Stimulated activated CD4-positive, alpha-beta T cell treated with anti-CD3 and anti-CD28 coated beads, Interleukin-4, amount 100 ng/mL, for 4 hours (primary cell): Measurements from ENCODE around the gene NPPC.
A peak's percentile ranks its signal among the peaks of the same experiment; 100 is the strongest.
"Not testable (repeated sequence)": the region's sequence is repeated elsewhere in the genome, so short reads cannot be mapped to it uniquely, and the experiment has no call there.

Experiments
- DNase-seq, 2 experiments: peaks; one replicate each; pipeline ENCODE4 v3.0.0-alpha.2; 2020

Gene NPPC, protein sequence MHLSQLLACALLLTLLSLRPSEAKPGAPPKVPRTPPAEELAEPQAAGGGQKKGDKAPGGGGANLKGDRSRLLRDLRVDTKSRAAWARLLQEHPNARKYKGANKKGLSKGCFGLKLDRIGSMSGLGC

DNA sequence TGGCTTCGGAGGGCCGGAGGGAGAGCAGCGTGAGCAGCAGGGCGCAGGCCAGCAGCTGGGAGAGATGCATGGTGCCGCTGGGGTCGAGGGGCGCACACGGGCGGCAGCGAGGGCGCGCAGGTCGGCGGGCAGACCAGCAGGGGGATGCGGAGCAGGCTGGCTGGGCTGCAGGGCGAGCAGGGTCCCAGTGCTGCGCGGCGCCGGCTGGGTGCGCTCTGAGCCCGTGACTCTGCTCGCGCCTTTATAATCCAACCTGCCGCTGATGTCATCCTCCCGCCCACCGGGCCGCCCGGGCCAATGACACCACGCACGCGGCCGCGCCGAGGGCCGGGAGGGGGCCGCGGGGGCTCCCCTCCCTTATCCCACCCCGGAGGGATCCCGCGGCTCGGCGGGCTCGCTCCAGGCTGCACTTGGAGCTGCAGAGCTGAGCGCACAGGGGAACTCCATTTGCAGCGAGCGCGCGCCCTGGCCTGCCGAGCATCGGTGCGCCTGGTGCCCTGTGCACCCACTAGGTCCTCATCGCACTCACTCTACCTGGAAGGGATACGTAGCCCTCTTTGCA is at the start of gene NPPC:
Gene NPPC (minus strand): TSS at position 217 of the 562 bp plus-strand sequence. CDS start 147 bp downstream, at position 70.
- peak; percentile 67 to 75 for DNase-seq

DNA sequence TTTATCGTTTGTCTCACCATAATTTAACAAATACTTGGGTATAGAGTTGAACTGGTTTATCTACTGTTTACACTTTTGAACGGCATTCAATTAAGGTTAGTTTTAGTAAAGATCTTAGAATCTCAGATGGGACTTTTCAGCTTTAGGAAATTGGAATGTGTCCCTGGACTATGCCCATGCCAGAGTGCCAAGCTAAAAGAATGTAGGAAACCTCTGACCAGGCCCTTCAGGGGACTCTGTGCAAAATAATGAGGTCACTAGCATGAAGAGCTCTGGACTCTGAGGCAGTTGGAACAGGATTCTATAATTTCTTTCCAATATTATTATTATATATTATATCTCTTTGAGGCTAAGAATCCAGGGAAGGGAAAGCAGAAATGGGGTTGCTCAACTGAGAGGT is 48.8 kb upstream of the NPPC start:
- no peak for DNase-seq

DNA sequence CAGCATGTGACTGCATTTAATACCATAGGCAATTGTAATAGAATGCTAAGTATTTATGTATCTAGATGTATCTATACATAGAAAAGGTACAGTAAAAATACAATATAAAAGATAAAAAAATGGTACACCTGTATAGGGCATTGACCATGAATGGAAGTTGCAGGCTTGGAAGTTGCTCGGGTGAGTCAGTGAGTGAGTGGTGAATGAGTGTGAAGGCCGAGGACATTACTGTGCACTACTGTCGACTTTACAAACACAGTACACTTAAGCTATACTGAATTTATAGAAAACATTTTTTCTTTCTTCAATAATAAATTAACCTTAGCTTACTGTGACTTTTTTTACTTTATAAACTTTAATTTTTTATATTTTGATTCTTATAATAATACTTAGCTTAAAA is 44.3 kb upstream of the NPPC start:
- DNase-seq = no peak

DNA sequence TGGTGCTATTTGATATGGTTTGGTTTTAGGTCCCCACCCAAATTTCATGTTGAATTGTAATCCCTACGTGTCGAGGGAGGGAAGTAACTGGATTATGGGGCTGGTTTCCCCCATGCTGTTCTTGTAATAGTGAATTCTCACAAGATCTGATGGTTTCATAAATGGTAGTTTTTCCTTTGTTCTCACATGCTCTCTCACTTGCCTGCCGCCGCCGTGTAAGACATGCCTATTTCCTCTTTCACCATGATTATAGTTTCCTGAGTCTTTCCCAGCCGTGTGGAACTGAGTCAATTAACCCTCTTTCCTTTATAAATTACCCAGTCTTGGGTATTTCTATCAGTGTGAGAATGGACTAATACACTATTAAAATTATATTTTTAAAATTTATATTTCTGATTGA is 42.6 kb upstream of the NPPC start:
- no peak for DNase-seq

DNA sequence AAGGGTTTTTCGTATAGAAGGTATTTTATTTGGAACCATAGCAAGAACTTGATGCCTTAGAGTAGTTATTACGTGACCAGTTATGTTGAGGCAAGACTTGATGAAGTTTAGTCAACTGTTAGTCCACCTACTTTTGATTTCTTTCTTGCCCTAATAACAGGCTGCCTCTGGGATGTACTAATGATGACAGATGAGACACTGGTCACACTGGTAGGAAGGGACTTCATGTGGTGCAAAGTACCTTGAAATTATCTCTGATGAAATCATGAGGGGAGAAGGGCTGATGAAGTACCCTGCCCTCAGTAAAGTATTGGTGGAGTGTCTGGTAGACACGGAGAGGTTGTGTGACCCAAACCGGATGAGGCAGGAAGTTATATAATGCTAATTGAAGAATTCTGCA is 40.7 kb upstream of the NPPC start:
- no peak for DNase-seq

DNA sequence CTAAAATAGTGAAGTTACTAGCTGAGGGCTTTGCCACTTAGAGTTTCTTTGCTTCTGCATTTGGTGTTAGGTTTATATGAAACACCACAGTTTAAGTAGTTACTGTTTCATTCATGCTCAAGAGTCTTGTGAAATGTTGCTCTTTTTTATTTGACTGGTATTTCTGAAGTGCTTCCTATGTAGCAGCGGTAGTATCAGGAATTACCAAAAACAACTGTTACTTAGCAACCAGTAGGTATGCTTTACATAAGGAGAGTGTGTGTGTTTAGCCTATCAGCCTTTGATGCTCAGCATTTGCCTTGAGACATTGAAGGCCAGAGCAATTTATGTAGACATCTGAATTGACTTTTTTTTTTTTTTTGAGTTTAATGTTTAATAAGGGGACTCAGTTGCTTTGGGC is 38.9 kb upstream of the NPPC start:
- DNase-seq = no peak

DNA sequence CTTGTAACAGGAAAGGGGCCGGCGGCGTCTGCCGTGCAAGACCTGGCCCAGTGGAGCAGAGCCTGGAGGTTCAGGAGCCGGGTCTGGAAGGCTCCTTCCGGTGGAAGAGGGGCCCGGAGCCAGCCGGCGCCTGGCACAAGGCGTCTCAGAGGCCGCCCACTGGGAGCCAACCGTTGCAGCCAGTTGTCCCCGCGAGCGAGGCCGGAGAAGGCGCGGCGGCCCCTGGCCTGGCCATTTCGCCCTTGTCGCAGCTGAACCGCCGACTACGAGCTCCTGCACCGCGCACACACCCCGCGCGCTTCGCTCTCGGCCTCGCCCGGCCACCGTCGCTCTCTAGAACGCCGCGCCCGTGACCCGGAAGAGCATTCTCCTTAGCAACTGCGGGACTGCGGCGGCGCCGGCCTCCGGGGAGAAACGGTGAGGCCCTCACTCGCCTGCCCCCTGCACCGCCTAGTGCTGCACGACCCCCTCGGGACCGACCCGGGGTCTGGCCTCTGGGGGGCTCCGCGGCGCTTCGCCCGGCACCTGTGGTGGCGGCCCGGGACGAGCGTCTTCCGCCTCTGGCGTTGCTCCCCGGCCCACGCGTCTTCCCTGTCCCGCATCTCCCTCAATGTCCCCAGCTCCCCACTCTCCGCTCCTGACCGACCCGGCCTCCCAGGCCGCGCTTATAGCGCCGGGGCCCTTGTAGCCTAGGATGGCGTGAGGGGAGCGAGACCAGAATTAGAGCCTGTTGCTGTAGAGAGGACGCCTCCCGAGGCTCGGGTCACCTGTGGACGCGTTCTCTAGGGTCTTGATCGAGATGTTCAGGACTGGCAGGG is 35.4 kb upstream of the NPPC start, which contains the start of gene DIS3L2:
Gene DIS3L2 (plus strand): TSS at position 365 of the 818 bp plus-strand sequence. CDS start 53,215 bp downstream, outside the sequence.
- DNase-seq = peak; percentile 66 to 75

DNA sequence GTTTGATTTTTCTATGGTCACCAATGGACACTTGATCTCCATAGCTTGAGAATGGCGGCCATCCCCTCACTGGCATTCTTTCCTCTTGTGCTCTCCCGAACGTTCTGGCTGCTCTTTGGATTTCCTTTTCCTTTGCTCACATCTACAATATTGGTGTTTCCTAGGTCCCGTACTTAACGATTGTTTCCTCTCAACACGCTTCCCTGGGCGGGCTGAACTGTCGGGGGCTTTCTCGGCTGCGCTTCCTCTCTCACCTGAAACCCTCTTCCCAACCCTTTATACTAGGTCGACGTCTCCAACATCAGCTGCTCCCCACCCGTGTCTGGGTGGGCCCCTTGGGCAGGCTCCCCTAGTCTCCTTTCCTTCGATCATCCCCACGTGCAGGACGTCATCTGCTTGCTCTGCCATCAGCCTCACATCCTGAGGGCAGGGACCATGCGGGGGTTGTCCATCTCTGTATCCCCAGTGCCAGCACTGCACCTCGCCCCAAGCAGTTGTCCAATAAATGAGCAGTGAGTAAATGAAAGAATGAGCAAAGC is 34.7 kb upstream of the NPPC start:
- DNase-seq = no peak

DNA sequence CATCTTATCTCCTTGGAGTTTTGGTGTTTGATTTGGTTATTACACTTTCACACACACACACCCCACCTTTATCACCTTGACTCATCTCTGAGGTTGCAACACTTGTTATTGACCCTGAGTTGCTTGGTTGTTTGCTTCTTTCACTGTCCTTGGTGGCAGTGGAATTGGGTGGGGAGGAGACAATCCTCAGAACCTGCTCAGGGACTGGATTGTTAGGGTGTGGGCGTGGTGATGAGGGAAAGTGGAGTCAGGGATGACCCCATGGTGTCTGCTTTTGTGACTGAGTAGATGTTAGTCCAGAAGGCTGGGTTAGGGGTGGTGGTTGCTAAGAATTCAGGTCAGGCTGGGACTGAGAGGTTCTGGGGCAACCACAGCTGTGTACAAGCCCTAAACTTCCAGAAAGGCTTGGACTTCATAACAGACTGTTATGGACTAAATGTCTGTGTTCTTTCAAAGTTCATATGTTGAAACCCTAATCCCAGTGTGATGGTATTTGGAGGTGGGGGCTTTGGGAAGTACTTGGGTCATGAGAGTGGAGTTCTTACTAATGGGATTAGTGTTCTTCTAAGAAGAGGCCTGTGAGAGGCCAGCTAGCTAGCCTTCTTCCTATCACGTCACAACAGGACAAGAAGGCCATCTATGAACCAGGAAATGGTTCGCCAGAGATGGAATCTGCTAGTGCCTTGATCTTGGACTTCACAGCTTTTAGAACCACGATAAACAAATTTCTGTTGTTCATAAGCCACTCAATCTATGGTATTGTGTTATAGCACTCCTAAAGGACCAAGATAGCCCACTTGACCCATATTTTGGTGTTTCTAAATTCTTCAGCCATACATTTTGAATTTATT is 31.9 kb upstream of the NPPC start:
- DNase-seq = no peak

DNA sequence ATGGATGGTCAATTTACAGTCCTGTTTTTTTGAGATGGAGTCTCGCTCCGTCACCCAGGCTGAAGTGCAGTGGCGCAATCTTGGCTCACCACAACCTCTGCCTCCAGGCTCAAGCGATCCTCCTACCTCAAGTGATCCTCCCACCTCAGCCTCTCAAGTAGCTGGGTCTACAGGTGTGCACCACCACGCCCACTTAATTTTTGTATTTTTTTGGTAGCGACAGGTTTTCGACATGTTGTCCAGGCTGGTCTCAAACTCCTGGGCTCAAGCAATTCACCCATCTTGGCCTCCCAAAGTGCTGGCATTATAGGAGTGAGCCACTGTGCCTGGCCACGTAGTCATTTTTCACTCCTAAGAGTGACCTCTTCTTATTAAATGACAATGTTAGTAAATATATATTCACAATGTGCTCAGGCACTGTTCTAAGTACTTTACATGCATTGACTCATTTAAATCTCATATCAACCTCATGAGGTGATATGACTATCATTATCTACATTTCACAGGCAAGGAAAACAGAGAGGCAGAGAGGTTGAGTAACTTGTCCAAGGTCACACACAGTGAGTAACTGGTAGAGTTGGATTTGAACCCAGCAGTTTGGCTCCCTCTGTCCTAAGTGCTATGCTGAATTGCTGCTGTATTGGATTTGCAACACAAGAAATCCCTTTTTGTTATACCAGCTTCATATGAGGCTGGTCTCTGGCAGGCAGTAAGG is 29.7 kb upstream of the NPPC start:
- DNase-seq = no peak

DNA sequence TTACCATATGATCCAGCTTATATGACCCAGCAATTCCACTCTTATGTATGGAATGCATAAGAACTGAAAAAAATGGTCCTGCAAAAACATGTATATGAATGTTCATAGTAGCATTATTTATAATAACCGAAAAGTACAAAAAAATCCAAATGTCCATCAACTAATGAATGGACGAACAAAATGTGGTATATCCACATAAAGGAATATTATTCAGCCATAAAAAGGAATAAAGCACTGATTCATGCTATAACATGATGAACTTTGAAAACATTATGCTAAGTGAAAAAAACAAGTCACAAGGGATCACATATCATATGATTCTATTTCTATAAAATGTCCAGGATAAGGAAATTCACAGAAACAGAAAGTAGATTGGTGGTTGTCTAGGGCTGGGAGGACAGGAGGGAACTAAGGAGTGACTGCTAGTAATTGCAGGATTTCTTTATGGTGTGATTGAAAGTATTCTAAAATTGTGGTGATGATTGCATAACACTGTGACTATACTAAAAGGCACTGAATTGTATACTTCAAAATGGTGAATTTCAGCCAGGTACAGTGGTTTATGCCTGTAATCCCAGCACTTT is 25.3 kb upstream of the NPPC start:
- no peak for DNase-seq

DNA sequence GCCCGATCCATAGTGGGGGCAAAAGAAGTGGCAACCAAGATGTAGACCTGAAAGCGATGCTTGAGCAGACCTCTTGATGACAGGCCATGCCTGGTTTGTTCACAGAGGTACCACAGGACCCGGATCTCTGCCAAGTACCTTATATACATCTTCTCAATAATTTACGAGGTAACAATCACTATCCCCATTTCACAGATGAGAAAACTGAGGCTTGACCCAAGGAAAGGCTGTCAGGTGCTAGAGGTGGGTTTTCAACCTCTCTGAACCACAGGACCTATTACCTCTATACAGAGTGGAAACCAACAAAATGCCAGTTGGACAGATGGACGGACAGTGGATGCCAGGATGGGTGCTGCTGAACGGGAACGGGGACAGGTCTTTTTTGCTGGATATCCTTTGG is 21.5 kb upstream of the NPPC start:
- DNase-seq = no peak

DNA sequence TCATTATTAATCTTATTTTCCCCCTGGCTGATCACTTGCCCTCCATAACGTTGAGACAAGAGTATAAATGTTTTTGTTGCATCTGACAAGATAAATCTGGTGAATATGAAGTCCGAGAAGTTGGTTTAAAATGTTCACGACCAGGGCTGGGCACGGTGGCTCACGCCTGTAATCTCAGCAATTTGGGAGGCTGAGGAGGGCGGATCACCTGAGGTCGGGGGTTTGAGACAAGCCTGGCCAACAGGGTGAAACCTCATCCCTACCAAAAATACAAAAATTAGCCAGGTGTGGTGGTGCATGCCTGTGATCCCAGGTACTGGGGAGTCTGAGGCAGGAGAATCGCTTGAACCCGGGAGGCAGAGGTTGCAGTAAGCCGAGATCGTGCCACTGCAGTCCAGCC is 20.9 kb upstream of the NPPC start:
- not testable (repeated sequence) for DNase-seq

DNA sequence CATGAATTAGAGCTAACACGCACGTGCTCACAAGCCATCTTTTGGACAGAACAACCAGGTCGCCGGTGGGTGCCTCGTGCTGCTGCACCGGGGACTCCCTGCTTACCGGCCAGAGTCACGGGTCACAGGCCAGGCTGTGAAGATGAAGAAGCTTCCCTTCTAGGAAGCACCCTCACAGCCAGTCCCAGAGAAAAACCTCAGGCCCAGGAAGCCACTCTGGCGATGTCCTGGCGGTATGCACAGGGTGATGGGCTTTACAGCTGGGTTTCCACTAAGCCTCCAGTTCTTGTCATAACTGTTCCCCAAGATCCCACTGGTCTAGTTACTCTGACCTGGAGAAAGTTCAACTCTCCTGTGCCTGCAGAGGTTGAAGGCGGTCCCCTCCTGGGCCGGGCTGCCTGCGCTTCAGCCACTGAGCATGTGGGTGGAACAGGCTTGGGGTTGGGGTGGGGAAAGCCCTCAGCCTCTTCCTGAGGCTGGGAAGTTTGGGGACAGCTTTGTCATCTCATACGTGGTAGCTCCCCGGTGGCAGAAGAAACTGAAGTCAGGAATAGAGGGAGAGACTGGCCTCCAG is 20.1 kb upstream of the NPPC start:
- DNase-seq = no peak

DNA sequence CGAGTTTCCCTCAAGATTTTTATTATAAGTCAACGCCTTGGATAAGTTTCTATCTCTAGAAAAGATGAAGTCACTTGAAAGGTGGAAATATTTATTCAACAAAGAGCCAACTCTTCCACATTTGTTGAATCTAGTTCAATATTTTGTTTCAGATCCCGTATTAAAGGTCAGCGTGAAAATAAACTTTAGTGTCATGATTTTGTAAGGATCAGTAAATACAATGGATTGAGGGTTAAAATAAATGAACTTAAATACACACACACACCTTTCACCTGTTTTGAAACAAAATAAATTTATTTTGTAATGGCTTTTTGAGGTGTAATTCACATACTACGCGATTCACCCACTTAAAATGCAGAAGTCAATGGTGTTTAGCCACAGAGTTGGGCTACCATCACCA is 16.0 kb upstream of the NPPC start:
- DNase-seq = no peak

DNA sequence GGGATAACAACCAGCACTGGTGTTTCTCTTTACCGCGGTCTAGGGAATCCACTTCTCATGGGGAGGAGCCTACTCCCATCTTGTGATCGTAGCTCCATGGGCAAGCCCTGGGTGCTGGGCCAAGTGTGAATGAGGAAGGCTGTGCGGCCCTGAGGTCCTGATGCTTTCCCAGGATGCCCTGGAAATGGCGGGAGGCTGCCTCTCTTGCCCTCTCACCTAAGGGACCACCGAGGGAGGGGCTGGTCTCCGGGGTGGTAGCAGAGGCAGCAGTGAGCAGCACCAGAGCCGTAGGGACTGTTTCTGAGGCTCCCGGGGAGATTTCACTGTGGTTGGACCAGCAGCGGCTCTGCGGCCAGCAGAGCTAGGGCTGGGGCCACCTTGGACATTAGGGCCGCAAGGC is 15.5 kb upstream of the NPPC start:
- DNase-seq = no peak

DNA sequence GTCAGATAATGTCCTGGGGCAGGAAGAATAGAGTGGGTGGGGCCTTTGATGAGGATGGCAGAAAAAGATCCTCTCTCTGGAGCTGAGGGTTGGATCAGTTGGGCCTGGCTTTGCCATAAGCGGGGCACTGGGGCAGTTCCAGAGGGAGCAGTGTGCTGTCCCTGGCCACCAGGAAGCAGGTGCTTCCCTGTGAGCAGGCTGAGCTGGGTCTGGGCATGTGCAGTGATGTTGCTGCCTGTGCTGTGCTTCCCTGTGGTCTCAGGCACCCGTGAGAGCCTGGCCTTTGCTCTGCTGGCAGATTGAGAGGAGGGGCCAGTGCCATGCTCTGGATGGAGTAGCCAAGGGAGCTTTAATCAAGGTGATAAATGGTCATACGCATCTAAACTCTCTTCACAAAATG is 14.6 kb upstream of the NPPC start:
- DNase-seq = no peak

DNA sequence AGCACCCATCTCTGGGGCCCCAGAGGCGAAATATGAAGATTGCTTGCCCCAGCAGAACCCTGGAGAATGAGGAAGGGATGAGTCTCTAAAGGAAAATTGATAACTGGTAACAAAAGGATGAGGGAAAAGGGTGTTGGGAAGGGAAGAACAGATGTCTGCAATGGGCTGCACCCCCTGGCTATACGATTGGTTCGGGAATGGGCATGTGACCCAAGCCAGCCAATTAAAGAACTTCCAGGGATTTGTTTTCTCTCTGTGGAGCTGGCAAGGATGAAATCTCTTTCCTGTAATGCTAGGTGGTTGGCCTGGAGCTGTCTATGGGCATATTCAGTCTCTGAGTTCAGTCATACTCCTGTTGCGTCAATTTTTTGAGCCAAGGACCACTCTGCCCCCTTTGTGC is 12.8 kb upstream of the NPPC start:
- no peak for DNase-seq

DNA sequence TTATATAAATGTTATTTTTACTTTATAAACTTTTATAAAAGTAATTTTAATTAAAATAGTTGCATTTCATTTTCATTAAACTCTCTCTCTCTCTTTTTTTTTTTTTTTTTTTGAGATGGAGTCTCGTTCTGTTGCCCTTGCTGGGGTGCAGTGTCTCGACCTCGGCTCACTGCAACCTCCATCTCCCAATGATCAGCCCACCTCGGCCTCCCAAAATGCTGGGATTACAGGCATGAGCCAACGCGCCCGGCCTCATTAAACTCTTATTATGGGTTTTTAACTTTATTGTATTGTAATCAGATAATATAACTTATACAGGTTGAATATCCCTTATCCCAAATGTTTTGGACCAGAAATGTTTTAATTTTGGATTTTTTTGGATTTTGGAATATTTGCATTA is 10.9 kb upstream of the NPPC start:
- DNase-seq = no peak

DNA sequence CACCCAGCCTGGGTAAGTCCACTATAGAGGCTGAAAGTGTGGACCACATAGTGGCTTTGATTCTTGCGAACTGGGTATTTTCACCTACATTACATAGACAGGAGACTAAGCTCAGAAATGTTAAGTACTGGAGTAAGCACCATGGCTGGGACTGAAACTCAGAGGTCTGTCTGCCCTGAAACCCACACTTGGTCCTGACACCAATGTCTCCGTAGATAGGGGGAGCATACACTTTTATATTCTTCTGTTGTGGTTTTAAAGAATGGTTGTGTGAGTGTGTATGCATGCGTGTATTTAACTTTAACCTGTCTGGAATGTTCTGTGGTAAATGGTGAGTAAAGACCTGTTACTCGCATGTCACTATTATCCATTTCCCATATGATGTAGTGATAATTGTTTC is 10.3 kb upstream of the NPPC start:
- DNase-seq = no peak

DNA sequence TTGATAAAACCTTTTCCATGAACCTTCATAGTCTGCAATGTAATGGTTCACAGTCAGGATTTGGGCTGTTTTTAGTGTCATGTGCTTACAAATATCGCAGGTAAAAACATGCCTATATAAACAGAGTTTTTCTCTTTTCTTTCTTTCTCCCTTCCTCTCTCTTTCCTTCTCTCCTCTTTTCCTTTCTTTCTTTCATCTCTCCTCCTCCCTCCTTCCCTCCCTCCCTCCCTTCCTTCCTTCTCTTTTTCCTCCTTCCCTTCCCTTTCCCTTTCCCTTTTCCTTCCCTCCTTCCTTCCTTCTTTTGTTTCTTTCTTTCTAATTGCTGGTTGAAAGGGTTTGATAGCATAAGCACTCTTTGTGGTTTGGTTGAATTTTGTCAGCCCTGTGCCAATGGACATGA is 9.6 kb upstream of the NPPC start:
- no peak for DNase-seq

DNA sequence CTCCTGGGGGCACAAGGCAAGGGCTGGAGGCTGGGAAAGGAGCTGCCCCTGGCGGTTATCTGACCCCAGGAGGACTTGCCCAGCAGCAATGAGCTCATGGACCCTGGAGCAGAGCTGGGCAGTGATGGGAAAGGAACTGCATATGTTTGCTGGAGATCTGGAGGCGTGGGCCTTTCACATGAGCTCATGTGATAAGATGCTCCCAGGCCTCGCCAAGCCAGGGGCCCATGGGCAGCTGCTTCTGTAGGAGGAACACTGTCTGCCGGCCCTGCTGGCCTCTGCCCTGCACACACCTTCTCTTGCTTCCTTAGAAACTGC is 9.0 kb upstream of the NPPC start:
- DNase-seq = no peak
